Colonic mucosa (tissue), 4 donors: ENCODE measurements around the gene SLC6A19. TPM values are rescaled to one million over a fixed set of nuclear protein-coding genes. Genes with fewer than 3 reads are reported as not detected.

Experiments used
- DNase-seq: peaks from one replicate; pipeline ENCODE4 v3.0.0-alpha.2; 2020
- H3K27ac ChIP-seq: fragments of 200-600 bp; one replicate; pipeline ENCODE4 v1.8.0; 2021
- H3K27me3 ChIP-seq: fragments of 200-600 bp; one replicate; pipeline ENCODE4 v1.8.0; 2021
- H3K36me3 ChIP-seq: fragments of 200-600 bp; one replicate; pipeline ENCODE4 v1.8.0; 2021
- H3K4me1 ChIP-seq: fragments of 200-600 bp; one replicate; pipeline ENCODE4 v1.8.0; 2021; ENCODE audit warnings: mild to moderate bottlenecking
- H3K4me3 ChIP-seq: fragments of 200-600 bp; one replicate; pipeline ENCODE4 v1.8.0; 2021
- H3K9ac ChIP-seq, 2 donors: one replicate each; pipeline ENCODE4 v1.7.0; 2013; ENCODE audit warnings: control low read depth in 2 of 2, low read depth in 2 of 2, low read length in 2 of 2
- H3K9me3 ChIP-seq: fragments of 200-600 bp; one replicate; pipeline ENCODE4 v1.8.0; 2021
- CTCF ChIP-seq: fragments of 200-600 bp; IDR thresholded peaks from one replicate; pipeline ENCODE4 v1.8.0; 2022; ENCODE audit warnings: antibody characterized with exemption, mild to moderate bottlenecking
- intact Hi-C: fragments of 100-400 bp; cut with DNase I; formaldehyde crosslinking; loops from one replicate; pipeline ENCODE4 v1.14.1; 2022
- total RNA-seq, 2 donors: library from RNA; stranded (reverse); fragmentation: NEBNext Ultra II Directional in 1 of 2; extraction: Animal tissue kit (Norgen Biotek cat#: 25700) in 1 of 2; gene quantifications; one replicate each; pipeline ENCODE4 v1.2.1, GENCODE V29; 2021
- donor health status: healthy.
- donor health status: DM: no; HTN: no; CAD: no.
- donor health status: DM: no; HTN: no; CAD: no.

The SLC6A19 gene
- total RNA-seq, 2 donors from 2014 or later, result 0.67 to 56.2 TPM

GRCh38 chr5:1189269-1189668 lies 12.1 kb upstream of the SLC6A19 start:
- H3K27ac ChIP-seq, result no peak overlapping the region
- H3K36me3 ChIP-seq, result no peaks in the 10 kb centered on the region
- intact Hi-C loops, result no loop called here
- DNase-seq, result no peak
- TF ChIP-seq CTCF, result no peak
- no peak overlapping the region for H3K4me3 ChIP-seq
- peaks cover 5% of the 10 kb centered on the region for H3K4me1 ChIP-seq
- H3K9ac ChIP-seq, result no peak overlapping the region
- peaks cover 3% of the 10 kb centered on the region for H3K27me3 ChIP-seq
- H3K9me3 ChIP-seq, result no peaks in the 10 kb centered on the region

GRCh38 chr5:1190278-1190677 lies 11.1 kb upstream of the SLC6A19 start:
- intact Hi-C loops, result no loop called here
- Histone ChIP-seq H3K4me3 (no peak overlapping the region), H3K27me3 (peaks cover 3% of the 10 kb centered on the region), H3K36me3 (no peaks in the 10 kb centered on the region), H3K27ac (no peak overlapping the region), H3K9ac (no peak overlapping the region), H3K4me1 (peaks cover 5% of the 10 kb centered on the region), H3K9me3 (no peaks in the 10 kb centered on the region)
- TF ChIP-seq CTCF, result no peak
- DNase-seq, result no peak

GRCh38 chr5:1190837-1191239 lies 10.6 kb upstream of the SLC6A19 start:
- no peak for TF ChIP-seq CTCF
- Histone ChIP-seq H3K27me3 (peaks cover 3% of the 10 kb centered on the region), H3K4me1 (peaks cover 2% of the 10 kb centered on the region), H3K36me3 (no peaks in the 10 kb centered on the region), H3K4me3 (no peak overlapping the region), H3K27ac (no peak overlapping the region), H3K9me3 (no peaks in the 10 kb centered on the region), H3K9ac (no peak overlapping the region)
- DNase-seq, result no peak
- intact Hi-C loops, result no loop called here

- Histone ChIP-seq H3K9ac (no peak overlapping the region), H3K4me3 (no peak overlapping the region), H3K4me1 (no peaks in the 10 kb centered on the region), H3K36me3 (no peaks in the 10 kb centered on the region), H3K27me3 (peaks cover 3% of the 10 kb centered on the region), H3K9me3 (no peaks in the 10 kb centered on the region), H3K27ac (no peak overlapping the region)
- intact Hi-C loops, result no loop called here
- DNase-seq, result no peak
- no peak for TF ChIP-seq CTCF
Measured at GRCh38 chr5:1192971-1193590, 8.3 kb upstream of the SLC6A19 start.

GRCh38 chr5:1193591-1193985 lies 7.8 kb upstream of the SLC6A19 start:
- no peak for DNase-seq
- no peak for TF ChIP-seq CTCF
- Histone ChIP-seq H3K36me3 (no peaks in the 10 kb centered on the region), H3K27ac (no peak overlapping the region), H3K4me3 (no peak overlapping the region), H3K4me1 (no peaks in the 10 kb centered on the region), H3K27me3 (peaks cover 3% of the 10 kb centered on the region), H3K9me3 (no peaks in the 10 kb centered on the region), H3K9ac (no peak overlapping the region)
- intact Hi-C loops, result no loop called here
